ENCODE measurements around the gene RAB4B.
"Not testable (repeated sequence)": the region's sequence is repeated elsewhere in the genome, so short reads cannot be mapped to it uniquely, and the experiment has no call there.

RAB4B gene

GRCh38 chr19:40825460-40826095 is 47.5 kb downstream of the RAB4B start:
- DNase-seq: not testable (repeated sequence)

- DNase-seq: not testable (repeated sequence)
Observed at GRCh38 chr19:40826312-40826698, 48.3 kb downstream of the RAB4B start.

DNA sequence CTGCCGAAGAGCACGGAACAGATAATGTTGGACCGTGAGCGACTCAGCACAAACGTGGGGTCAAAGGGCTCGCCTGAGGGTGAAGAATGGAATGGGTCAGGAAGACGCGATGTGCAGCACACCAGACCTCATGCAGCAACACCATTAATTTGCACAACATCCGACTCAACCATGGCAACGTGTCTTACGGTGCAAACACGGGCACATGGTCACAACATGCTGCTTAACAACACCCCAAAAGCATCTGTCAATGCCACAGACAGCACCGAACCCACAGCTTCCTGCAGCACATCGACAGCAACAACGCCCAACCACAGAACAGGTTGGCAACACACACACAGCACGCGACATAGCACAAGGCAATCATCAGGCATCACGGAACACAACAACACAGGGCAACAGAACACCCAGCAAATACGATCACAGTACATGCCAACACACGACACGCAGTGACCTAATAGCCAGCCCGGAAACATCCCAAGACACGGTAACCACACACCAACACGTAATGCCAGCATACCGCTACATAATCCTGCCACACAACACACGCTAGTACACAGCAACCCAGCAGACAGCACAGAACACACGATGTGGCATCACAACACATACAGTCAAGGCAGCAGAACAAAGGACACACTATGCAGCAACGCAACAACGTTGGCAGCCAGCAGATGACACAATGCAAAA is 48.8 kb downstream of the RAB4B start:
- not testable (repeated sequence) for DNase-seq

- DNase-seq: no peak
Observed at GRCh38 chr19:40827386-40828247, 49.6 kb downstream of the RAB4B start.

- DNase-seq: no peak
Observed at GRCh38 chr19:40829205-40829604, 51.2 kb downstream of the RAB4B start.

DNA sequence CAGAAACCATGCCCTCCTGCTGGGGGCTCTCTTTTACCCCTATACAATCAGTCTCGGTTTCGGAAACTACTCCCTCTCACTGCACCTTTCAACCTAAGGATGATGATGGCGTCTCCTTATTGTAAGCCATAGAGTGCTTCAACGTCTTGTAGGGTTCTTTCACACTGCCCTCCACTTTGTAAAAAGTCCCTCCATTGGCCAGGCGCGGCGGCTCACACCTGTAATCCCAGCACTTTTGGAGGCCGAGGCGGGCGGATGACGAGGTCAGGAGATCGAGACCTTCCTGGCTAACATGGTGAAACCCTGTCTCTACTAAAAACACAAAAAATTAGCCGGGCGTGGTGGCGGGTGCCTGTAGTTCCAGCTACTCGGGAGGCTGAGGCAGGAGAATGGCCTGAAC is 52.7 kb downstream of the RAB4B start:
- DNase-seq: not testable (repeated sequence)

- DNase-seq: peak; percentile 93
Observed at GRCh38 chr19:40831502-40832430, 53.7 kb downstream of the RAB4B start.

DNA sequence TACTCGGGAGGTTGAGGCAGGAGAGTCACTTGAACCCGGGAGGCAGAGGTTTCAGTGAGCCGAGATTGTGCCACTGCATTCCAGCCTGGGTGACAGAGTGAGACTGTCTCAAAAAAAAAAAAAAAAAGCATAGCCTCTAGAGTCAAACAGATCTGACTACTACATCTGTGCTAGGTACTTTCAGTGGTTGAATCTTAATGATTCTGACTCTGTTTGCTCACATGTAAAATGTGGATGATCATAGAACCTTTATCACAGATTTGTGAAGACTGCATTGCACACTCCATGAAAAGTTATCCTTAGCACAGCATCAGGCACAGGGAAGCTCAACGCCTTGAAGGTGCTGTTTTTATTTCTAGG is 54.4 kb downstream of the RAB4B start:
- DNase-seq: not testable (repeated sequence)

- not testable (repeated sequence) for DNase-seq
Observed at GRCh38 chr19:40833728-40834533, 55.9 kb downstream of the RAB4B start.

- no peak for DNase-seq
Observed at GRCh38 chr19:40836754-40837429, 58.8 kb downstream of the RAB4B start.

DNA sequence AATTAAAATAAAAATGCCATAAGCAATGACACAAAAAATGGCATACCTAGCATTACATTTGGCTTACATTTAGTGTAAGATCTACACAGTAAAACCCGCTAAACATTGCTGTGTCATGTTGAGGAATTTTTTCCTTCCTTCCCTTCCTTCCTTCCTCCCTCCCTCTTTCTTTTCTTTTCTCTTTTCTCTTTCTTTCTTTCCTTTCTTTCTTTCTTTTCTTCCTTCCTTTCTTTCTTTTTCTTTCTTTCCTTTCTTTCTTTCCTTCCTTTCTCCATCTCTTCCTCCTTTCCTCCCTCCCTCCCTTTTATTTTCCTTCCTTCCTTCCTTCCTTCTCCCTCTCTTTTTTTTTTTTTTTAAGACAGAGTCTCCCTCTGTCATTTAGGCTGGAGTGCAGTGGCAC is 60.4 kb downstream of the RAB4B start:
- not testable (repeated sequence) for DNase-seq

DNA sequence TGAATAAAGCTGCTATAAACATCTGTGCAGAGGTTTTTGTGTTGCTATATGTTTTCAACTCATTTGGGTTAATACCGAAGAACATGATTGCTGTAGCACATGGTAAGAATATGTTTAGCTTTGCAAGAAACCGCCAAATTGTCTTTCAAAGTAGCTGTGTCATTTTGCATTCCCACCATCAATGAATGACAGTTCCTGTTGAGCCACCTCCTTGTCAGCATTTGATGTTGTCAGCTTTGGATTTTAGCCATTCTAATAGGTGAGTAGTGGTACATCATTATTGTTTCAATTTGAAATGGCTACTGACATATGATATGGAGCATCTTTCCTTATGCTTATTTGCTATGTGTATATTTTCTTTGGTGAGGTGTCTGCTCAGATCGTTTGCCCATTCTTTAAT is 64.0 kb downstream of the RAB4B start:
- DNase-seq: not testable (repeated sequence)

DNA sequence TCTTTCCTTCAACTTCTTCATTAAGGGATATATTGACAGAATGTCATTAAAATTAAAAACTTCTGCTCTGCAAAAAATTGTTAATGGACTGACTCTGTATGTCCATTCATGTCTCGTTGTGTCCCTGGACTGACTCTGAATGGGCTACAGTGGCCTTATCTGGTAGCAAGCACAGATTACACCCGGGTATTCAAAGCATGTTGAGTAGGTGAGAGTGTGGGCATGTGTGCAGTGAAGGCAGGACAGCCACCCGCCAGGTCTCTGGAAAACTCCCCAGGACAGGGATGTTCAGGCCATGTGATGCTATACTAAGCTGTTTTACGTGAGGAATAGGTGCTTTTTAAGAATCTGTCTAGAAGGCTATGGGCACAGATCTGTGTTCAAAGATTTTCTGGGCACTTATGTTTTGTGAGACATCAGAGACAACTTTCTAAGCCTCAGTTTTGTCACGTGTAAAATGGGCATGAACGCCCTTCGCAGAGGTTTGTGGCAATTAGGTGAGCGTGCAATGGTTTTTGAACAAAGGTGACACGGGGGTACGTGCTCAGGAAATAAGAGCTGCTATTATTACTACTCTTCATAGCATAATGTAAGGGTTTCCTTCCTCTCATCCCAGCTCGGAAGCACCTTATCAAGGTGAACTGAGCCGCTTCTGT is 65.1 kb downstream of the RAB4B start:
- DNase-seq: not testable (repeated sequence)

GRCh38 chr19:40843653-40844052 is 65.6 kb downstream of the RAB4B start:
- DNase-seq: not testable (repeated sequence)
